ES-I3 (cell line): ENCODE results near the gene ARHGAP15.

Experiments
- H3K36me3 ChIP-seq: 2 replicates; pipeline ENCODE4 v1.6.1; 2013; ENCODE audit warnings: mild to moderate bottlenecking, low read length, control low read depth, moderate library complexity; ENCODE audit not compliant: insufficient read depth
- H3K4me1 ChIP-seq: 2 replicates; pipeline ENCODE4 v1.6.1; 2013; ENCODE audit warnings: mild to moderate bottlenecking, control low read depth, low read length; ENCODE audit not compliant: insufficient read depth
- H3K9ac ChIP-seq: 2 replicates; pipeline ENCODE4 v1.6.1; 2013; ENCODE audit warnings: low read depth, mild to moderate bottlenecking, low read length, moderate library complexity
- H3K9me3 ChIP-seq: 2 replicates; pipeline ENCODE4 v1.6.1; 2013; ENCODE audit warnings: mild to moderate bottlenecking, low read length, moderate library complexity; ENCODE audit not compliant: control insufficient read depth, insufficient read depth

The ARHGAP15 gene

DNA sequence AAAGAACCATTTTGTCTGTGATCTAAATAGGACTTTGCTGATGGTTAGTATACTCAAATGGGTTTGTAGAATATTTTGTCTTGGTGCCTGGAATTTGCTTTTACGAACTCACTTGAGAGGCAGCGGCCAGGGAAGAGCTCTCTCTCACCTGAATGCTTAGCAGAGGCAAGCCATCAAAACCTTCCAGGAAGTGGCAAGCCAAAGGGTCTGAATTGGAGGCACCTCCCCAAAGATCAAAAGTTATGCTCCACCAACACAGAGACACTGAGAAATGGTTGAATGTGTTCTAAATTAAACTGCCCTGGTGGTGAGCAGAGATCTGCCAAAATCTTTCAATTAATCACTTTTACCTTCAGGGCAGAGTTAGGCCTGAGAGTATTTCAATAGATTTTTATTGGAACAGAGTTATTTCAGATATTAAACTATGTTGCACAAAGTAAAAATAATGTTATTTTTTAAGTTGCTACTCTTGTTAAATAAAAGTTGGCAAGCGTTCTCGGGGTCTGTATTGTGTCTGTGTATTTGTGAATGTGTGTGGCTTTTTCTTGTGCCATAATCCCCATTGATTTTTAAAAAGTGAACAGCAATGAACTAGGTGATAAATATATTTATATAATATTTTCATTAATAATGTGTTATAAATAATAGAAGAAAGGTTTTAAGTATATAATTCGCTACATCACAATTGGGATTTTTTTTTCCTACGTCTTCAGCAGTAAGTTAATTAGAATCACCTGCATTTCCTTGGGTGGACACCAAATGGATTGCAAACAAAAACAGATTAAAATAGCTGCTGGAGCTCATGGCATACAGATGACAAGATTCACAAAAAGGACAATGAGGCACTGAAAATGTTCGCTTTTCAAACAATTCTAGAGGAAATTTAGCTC, 416.1 kb downstream of the ARHGAP15 start:
- H3K9ac ChIP-seq: no peak overlapping the region
- no peaks in the 10 kb centered on the region for H3K4me1 ChIP-seq
- H3K36me3 ChIP-seq: no peaks in the 10 kb centered on the region
- H3K9me3 ChIP-seq: no peaks in the 10 kb centered on the region

DNA sequence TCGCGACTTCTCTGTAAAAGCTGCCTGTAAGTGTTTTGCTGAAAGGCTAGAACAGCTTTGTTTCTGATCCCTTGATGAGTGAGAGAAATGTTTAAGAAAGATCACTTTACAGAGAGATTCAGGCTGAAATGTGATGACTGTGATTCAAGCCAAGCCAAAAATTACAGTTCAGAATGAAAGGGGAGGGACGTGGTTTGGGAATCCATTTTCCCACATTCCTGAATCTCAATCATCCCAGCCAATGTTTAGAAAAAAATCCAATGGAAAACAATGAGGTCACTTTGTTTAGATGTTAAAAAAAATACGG, 416.7 kb downstream of the ARHGAP15 start:
- Histone ChIP-seq H3K9ac (no peak overlapping the region; the same call in 1 of the 2 replicates), H3K4me1 (no peaks in the 10 kb centered on the region), H3K36me3 (no peaks in the 10 kb centered on the region), H3K9me3 (no peaks in the 10 kb centered on the region)

DNA sequence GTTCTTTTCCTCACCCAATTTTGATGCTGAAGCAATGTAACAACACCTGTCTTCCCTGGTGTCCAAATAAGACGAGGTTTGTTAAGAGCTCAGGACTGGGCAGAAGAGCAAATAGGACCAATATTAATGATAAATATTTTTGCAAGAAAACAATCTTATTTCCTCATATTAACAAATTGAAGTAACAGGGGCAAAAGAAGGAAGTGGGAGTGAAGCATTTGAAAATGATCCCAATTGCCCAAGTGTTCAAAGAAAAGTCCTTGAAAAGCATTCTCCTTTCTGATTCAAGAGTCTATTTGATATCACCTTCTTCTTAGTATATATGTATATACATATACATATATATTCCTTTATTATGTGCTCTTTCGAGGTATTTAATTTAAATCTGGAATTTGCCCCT, 418.8 kb downstream of the ARHGAP15 start:
- no peaks in the 10 kb centered on the region for H3K4me1 ChIP-seq
- H3K36me3 ChIP-seq: no peaks in the 10 kb centered on the region
- H3K9ac ChIP-seq: no peak overlapping the region
- H3K9me3 ChIP-seq: no peaks in the 10 kb centered on the region

DNA sequence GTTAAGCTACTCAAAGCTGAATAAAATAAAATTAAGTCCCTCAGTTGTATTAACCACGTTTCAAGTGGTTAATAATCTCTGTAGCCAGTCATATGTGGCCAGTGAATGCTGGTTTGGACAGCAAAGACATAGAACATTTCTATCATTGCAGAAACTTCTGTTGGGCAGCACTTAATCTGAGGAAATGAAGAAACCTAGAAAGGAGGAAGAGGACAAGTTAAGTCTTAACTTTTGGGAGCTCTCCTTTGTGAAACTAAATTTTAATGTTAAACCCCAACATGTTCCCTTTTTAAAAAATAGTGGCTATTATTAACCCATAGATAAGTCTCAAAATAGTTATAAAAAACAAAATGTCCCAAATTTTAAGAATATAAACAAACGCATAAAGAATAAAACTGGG, 421.3 kb downstream of the ARHGAP15 start:
- no peaks in the 10 kb centered on the region for H3K9me3 ChIP-seq

DNA sequence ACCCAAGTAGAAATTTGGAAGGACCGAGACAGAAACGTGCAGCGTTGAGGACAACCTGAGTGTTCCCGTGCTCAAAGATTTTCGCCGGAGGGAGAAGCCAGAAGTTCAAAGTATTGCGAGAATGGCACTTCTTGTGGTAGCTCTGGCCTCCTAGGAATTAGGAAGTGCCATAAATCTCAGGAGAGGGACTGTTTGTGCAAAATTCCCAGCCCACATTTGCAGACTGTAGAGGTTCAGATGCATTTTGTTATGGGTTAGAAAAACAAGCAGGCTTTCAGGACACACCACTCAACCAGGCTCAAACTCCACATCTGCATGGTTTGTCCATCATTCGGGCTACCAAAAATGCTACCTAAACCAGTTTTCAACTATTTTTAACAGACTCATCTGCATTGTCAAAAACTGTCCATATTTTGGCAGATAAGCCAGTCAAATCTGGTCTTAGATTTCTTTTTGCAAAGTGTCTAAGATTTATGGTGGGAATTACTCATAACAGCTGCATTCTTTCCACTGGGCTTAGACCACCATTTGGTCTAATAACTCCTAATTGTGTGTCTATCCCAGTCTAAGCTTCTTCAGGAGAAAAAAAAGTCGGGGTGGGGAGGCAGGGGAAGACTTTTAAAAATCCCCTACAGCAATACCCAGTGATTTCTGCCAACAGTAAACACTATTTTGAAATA, 422.9 kb downstream of the ARHGAP15 start:
- Histone ChIP-seq H3K9ac (no peak overlapping the region), H3K36me3 (no peaks in the 10 kb centered on the region), H3K9me3 (no peaks in the 10 kb centered on the region), H3K4me1 (no peaks in the 10 kb centered on the region)

More for the DNA sequence above, 421.3 kb downstream of the ARHGAP15 start:
- no peaks in the 10 kb centered on the region for H3K4me1 ChIP-seq
- no peaks in the 10 kb centered on the region for H3K36me3 ChIP-seq
- no peak overlapping the region for H3K9ac ChIP-seq

GRCh38 chr2:143553261-143553660, 424.0 kb downstream of the ARHGAP15 start:
- Histone ChIP-seq H3K9me3 (no peaks in the 10 kb centered on the region), H3K9ac (no peak overlapping the region), H3K36me3 (no peaks in the 10 kb centered on the region), H3K4me1 (no peaks in the 10 kb centered on the region)

GRCh38 chr2:143558665-143559064, 429.4 kb downstream of the ARHGAP15 start:
- H3K36me3 ChIP-seq: no peaks in the 10 kb centered on the region
- H3K9me3 ChIP-seq: no peaks in the 10 kb centered on the region
- no peaks in the 10 kb centered on the region for H3K4me1 ChIP-seq
- no peak overlapping the region for H3K9ac ChIP-seq

DNA sequence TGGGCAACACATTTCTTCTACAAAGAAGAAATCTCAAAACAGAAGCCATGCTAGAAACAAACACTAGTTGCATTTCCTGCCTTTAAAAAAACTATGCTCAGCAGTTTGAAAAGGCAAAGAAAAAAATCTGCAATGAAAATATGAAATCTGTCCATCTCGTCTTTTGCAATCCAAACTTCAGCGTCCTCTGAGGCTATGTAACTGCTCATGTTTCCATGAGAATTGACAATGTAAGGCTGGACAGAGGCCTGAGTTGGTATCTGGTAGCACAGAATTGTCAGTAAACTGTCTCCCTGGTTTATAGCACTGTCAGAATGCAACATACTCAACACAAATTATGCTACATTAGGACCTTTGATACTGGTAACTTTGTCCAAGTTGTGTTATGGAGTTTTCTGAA, 429.9 kb downstream of the ARHGAP15 start:
- H3K9ac ChIP-seq: no peak overlapping the region
- no peaks in the 10 kb centered on the region for H3K9me3 ChIP-seq
- no peaks in the 10 kb centered on the region for H3K4me1 ChIP-seq
- no peaks in the 10 kb centered on the region for H3K36me3 ChIP-seq

GRCh38 chr2:143560724-143561123, 431.5 kb downstream of the ARHGAP15 start:
- Histone ChIP-seq H3K36me3 (no peaks in the 10 kb centered on the region), H3K4me1 (no peaks in the 10 kb centered on the region), H3K9me3 (no peaks in the 10 kb centered on the region), H3K9ac (no peak overlapping the region)

- Histone ChIP-seq H3K9me3 (no peaks in the 10 kb centered on the region), H3K4me1 (0 out of 2 replicates have a peak, but pooled peaks cover 3% of the 10 kb centered on the region), H3K36me3 (no peaks in the 10 kb centered on the region), H3K9ac (no peak overlapping the region)
Measured at GRCh38 chr2:143564419-143564818, 435.2 kb downstream of the ARHGAP15 start.

GRCh38 chr2:143571747-143572146, 442.5 kb downstream of the ARHGAP15 start:
- Histone ChIP-seq H3K9ac (no peak overlapping the region), H3K4me1 (no peaks in the 10 kb centered on the region), H3K9me3 (no peaks in the 10 kb centered on the region), H3K36me3 (no peaks in the 10 kb centered on the region)

- Histone ChIP-seq H3K36me3 (no peaks in the 10 kb centered on the region), H3K9ac (no peak overlapping the region), H3K9me3 (no peaks in the 10 kb centered on the region), H3K4me1 (no peaks in the 10 kb centered on the region)
Measured at GRCh38 chr2:143572421-143572820, 443.2 kb downstream of the ARHGAP15 start.

DNA sequence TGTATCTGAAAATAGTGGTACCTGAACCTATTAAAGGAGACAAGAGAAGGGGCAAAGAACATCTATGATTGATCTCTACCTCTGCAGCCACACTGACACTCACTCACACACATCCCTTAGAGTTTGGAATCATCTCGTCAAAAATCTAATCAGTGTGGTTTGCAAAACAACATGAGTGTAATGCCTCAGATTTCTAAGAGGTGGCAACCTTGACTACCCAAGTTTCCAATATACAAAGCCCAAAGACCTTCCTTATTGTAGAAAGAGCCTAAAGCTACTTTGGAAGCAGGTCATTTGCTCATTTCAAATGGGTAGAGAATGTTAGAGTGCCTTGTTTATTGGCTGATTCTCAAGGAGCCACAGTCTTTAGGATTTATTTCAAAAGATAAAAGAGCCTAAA, 444.9 kb downstream of the ARHGAP15 start:
- Histone ChIP-seq H3K9me3 (no peaks in the 10 kb centered on the region), H3K9ac (no peak overlapping the region), H3K4me1 (0 out of 2 replicates have a peak, but pooled peaks cover 6% of the 10 kb centered on the region), H3K36me3 (no peaks in the 10 kb centered on the region)

- Histone ChIP-seq H3K9ac (no peak overlapping the region), H3K36me3 (no peaks in the 10 kb centered on the region), H3K9me3 (no peaks in the 10 kb centered on the region), H3K4me1 (0 out of 2 replicates have a peak, but pooled peaks cover 6% of the 10 kb centered on the region)
Measured at GRCh38 chr2:143575340-143575739, 446.1 kb downstream of the ARHGAP15 start.

- Histone ChIP-seq H3K4me1 (0 out of 2 replicates have a peak, but pooled peaks cover 6% of the 10 kb centered on the region), H3K9me3 (no peaks in the 10 kb centered on the region), H3K9ac (no peak overlapping the region), H3K36me3 (no peaks in the 10 kb centered on the region)
Measured at GRCh38 chr2:143577489-143577888, 448.3 kb downstream of the ARHGAP15 start.
